Measurements from ENCODE around the gene ROPN1L. TPM values are rescaled to one million over a fixed set of nuclear protein-coding genes. Genes with fewer than 3 reads are reported as not detected.

ROPN1L gene
- 0.29 and 0.44 TPM in 2 replicates for total RNA-seq

GRCh38 chr5:10441083-10441991 lies at the start of gene ROPN1L:
ROPN1L (plus strand) TSS chr5:10441879; CDS start chr5:10442168, 289 bp downstream.

Small RNA genes within 50 kb of the gene (small RNA-seq; reads per million reads assigned to genes)
- not detected for gene MIR6131 (ENCODE audit: low replicate concordance)

Other genes starting within 250 kb of the ROPN1L start
- gene ATPSCKMT, start 192.0 kb upstream of the ROPN1L start, total RNA-seq, result 26.5 and 31.7 TPM in 2 replicates
- 332 and 524 TPM in 2 replicates for gene CCT5, start 191.6 kb upstream of the ROPN1L start, total RNA-seq
- gene CMBL, start 134.0 kb upstream of the ROPN1L start, total RNA-seq, result 3.6 and 5.7 TPM in 2 replicates
- 41.9 and 54.1 TPM in 2 replicates for gene MARCHF6, start 88.2 kb upstream of the ROPN1L start, total RNA-seq
- gene ANKRD33B, start 122.2 kb downstream of the ROPN1L start, total RNA-seq, result 1.4 and 3.1 TPM in 2 replicates

All from placental pericyte (primary cell).